Measurements from ENCODE around the gene FAM209B.

DNA sequence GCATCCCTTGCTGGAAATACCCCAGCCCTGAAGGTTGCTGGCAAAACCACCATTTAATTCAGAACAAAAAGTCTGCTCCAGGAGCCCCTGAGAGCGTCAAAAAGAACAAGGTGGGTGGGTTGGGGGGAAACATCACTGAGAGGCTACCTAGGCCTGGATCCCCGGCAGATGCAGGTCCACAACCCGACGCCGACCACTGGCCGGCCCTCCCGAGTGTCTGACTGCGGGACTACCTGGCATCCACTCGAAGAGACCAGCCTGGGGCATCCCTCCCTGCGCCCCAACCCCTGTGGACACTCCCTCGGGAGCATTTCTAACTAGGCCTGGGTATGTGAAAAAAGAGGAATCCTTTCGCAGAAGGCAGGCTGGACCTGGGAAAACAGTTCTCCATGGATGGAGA, 47.2 kb downstream of the FAM209B start:
- TF ChIP-seq CTCF (IDR thresholded peaks at IDR 0.05) (no peak), POLR2A (IDR thresholded peaks at IDR 0.05) (no peak)

Data from body of pancreas (tissue), 4 donors.